ENCODE measurements around the gene SGF29.
"Not testable (repeated sequence)": the region's sequence is repeated elsewhere in the genome, so short reads cannot be mapped to it uniquely, and the experiment has no call there.

The SGF29 gene

DNA sequence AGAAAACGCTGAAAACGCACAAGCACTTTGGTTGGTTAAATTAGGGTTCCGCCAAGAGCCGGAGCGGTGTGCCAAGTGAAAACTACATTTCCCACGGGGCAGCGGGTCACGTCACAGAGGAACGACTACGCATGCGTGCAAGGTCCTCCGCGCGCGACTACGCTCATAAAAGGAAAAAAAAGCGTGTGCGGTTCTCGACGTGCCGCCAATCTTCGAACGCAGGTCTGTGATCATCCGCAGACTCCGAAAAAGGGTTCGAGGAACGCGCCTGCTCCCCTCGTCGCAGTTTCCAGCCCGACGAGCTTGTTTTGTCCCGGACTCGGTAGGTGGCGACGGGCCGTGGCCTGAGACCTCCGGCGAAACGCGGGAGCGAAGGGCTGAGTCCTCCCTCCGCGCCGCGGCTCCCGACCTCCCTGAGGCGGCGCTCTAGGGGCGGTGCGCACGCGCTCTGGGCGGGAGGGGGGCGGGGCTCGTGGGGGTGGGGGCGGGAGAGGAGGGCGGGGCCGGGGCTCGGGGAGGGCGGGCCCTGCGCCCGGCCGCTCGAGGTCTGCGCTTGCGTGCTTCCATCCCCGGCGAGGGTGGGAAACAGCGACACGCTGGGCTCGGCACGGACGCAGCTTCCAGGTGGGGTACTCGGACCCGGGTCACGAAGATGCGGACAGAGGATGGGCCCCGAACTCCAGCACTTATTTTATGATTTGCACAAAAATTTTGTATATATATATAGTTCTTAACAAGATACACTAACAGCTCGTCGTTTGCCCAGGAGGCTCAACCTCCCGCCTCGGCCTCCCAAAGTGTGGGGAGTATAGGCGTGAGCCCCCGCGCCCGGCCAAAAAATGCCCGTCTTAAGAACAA, at the start of gene SGF29:
SGF29 (plus strand) TSS at position 145 of the 858 bp plus-strand sequence. CDS start 27,150 bp downstream, outside the sequence.
- peak; percentile 94 for DNase-seq

DNA sequence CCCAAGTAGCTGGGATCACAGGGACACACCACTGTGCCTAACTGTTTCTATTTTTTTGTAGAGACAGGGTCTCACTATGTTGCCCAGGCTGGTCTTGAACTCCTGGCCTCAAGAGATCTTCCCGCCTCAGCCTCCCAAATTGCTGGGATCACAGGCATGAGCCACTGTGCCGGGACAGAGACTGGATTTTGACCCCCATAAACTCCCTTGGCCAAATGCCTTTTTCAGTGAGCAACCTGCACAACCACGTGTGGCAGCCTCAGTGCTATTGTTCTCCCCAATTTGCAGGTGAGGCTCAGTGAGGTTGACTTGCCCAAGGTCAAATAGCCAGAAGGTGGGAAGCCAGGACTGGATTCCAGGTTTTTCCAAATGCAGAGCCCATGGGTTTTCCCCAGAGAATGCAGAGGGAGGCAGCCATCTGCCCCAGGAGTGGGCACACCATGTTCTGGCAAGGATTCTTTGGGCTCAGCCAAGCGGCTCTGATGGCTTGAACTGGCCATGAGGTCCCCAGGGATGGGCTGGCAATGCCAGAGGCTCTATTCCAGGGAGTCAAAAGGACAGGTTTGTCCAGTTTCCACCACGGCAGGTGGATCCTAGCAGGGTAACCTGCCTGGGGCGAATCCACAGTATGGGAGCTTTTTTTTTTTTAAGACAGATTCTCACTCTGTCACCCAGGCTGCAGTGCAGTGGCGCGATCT, 48.9 kb upstream of the SGF29 start:
- DNase-seq = no peak

DNA sequence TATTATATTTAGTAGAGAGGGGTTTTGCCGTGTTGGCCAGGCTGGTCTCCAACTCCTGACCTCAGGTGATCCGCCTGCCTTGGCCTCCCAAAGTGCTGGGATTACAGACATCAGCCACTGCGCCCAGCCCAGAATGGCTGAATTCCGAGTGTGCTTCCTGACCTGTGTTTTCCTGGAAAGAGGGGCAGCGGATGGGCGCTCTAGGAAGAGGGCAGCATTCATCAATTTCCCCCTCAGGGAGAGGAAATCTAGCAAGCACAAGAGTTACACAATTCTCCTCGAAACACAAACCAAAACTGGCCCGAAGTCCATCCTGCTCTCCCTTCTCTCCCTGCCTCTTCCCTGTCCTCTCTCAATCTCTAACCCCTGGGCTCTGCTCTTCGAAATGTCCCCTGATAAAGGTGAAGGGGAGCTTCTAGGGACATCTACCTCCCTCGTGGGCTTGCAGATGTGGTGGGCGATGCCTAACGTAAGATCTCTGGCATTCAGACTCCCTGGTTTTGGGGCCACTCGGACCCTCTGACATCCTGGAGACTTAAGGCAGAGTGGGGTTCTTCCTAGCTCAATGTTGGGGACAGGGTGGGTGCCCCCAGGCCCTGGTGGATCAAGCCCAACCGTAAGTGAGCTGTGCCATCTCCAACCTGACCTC, 48.1 kb upstream of the SGF29 start:
- no peak for DNase-seq

DNA sequence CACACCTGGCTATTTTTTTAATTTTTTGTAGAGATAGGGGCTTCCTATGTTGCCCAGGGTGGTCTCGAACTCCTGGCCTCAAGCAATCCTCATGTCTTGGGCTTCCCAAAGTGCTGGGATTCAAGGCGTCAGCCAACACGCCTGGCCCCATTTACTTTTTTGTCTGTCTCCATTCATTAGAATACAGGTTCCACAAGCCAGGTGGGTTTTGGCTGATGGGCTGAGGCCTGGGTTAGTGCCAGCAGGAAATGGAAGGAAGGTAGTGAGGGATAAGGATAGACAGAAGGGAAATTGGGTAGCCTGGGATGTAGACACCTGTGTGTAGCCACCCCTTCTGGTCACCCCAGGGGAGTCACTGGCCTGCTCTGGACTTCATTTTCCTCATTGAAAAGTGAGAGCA, 42.7 kb upstream of the SGF29 start:
- no peak for DNase-seq

DNA sequence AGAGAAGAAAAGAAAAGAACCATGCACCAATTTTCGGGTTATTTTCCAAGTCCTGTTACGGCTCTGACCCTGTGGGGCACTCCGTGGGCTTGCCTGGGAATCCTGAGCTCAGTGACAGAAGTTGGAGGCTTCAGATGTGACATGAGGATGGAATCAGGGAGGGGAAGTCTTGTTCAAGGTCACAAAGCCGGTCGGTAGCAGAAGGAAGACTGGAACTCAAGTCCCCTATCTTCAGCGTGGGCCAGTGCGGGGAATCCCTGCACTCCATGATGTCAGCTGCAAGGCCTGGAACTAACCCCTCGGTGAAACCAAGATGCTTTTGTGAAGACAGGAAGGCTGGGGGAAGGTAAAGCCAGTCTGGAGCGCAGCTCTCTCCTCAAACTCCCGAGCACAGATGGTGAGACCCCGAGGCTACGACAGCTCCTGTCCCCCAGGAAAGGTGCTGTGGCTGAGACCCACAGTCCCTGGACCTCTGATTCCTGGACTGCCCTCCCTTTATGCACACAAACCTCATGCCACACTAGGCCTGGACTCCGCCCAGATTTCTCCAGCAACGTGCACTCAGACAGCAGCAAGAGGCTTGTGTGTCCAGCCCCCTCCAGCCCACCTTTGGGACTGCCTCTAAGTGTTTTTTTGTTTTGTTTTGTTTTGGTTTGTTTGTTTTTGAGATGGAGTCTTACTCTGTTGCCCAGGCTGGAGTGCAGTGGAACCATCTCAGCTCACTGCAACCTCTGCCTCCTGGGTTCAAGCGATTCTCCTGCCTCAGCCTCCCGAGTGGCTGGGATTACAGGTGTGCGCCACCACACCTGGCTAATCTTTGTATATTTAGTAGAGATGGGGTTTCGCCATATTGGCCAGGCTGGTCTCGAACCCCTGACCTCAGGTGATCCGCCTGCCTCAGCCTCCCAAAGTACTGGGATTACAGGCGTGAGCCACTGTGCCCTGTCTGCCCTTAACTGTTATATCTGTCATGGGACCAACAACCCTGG, 41.6 kb upstream of the SGF29 start:
- no peak for DNase-seq

DNA sequence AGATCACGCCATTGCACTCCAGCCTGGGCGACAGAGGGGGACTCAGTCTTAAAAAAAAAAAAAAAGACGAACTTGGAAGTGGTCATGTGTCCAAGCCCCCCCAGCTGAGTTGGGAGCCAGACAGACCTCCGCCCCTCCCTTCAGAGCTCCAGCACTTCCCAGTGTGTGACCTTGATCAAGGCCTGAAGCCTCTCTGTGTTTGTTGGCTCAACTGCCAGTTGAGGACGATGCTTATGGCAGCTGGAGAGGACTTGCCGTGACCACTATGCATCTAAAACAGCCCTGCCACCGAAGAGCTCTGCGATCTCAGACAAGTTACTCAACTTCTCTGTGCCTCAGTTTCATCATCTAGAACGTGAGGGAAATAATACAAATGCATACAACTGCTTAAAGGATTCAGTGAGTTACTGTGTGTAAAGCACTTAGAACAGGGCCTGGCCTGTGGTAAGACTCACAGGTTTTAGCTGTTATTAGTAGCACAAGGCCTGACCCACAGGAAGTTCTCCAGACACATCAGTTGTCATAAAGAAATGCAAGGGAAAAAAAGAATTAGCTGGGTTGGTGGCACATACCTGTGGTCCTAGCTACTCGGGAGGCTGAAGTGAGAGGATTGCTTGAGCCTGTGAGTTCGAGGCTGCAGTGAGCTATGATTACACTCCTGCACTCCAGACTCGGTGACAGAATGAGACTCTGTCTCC, 40.1 kb upstream of the SGF29 start:
- no peak for DNase-seq

DNA sequence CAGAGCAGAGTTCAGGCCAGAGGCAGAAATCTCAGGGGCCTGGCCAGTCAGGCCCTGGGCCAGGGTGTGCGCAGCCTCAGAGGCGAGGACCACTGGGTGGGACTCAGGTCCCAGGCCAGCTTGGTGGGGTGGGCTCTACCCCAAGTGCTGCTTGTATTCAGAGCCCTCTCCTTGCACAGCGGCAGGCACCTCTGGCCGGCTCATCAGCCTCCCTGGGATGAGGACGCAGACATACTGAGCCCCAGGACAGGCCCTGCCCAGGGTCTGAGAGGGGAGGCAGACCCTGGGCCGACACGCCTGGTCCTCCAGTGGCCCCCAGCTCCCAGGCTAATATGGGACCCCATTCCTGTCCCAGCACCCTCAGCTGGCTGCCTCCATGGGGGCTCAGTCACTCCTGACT, 39.5 kb upstream of the SGF29 start:
- DNase-seq = no peak

DNA sequence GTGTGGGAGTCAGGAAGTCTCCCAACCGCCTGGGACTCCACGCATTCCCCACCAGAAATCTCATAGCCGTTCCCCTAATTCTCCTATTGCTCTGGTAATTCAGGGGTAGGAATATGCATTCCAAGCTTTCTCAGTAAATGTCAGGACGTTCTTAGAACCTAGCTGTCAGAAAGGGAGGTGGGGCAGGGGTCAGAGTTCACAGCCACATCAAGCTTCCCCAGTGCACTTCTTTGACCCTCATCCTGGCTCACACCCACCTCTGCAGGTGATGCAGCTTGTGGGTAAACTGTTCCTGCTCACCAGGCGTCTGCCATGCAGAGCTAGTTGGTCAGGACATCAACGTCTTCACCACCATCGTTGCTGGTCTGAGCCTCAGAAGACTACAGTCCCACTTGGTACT, 33.0 kb upstream of the SGF29 start:
- DNase-seq = no peak

DNA sequence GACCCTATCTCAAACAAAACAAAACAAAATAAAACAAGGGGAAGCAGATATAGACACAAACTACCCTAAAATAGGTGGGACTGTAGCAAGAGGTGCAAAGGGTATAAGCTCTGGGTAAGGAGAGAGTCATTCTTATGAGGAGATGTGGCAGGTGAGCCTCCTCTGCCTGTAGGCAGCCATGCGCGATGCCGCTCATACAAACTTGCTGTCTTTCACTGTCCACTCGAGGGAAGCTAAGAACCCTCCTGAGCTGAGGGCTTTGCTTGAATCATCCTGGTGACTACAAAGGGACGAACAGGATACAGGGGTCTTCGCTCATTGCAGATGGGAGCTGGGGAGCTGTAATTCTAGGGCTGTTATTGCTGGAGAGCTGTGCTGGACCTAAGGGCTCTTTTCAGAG, 32.3 kb upstream of the SGF29 start:
- DNase-seq = no peak

DNA sequence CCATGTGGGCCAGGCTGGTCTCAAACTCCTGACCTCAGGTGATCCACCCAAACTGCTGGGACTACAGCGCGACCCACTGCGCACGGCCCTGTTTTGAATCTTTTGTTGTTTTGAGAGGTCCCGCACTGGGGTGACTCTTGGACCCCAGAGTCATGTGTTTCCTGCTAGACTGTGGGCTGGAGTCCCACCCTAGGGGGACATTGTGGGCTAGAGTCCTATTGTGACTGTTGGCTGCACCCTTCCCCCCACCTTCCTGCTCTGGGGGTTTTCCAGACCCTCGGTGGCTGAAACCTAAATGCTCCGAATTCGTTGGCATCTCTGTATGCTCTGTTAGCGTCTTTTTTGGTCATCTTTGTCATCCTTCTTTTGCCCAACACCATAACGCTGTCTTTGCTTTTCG, 30.9 kb upstream of the SGF29 start:
- DNase-seq = no peak

DNA sequence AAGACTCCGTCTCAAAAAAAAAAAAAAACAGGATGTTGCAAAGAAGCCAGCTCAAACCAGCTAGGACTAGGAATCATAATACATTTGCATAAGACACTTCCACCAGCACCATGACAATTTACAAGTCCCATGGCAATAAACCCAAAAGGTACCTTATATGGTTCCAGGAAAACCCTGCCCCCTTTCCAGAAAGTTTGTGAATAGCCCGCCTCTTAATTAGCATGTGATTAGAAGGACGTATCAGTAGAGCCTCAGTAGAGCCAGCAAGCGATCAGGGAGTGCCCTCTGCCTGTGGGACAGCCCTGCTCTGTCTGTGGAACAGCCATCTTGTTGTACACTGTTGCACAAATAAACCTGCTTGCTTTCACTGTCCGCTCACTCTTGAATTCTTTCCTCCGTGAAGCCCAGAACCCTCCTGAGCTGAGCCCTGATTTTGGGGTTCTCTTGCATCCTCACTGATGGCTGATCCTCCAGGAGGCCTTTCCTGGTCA, 29.0 kb upstream of the SGF29 start:
- DNase-seq = no peak

DNA sequence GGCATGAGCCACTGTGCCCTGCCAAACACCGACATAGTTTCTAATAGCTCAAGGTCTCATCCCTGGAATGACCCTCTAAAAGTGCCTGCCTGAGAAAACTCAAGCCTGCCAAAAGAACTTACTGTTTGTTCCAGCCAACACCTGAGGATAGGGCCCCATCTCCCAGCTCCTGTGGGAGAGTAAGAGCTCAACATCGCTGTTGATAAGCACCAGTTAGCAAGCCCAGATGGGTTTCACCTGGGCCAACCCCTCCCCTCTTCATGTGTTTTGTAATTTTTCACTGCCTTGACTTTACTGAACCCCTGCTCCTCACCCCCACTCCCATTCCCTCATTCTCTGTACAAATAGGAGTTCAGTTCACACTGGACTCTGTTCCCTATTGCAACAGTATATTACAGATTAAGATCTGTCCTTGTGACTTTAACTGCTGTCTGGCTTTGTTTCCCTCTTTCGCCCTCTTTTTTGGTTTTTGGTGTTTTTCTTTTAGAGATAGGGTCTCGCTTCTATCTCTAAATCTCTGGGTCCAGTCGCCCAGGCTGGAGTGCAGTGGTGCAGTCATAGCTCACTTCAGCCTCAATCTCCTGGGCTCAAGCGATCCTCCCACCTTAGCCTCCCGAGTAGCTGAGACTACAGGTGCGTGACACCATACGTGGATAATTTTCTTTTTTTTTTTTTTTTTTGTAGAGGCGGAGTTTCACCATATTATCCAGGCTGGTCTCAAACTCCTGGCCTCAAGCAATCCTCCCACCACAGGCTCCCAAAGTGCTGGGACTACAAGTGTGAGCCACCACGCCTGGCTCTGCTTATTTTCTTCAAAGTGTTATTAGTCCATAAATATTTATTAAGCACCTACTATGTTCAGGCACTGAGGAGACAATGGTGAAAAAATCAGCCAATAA, 27.3 kb upstream of the SGF29 start:
- DNase-seq = no peak

DNA sequence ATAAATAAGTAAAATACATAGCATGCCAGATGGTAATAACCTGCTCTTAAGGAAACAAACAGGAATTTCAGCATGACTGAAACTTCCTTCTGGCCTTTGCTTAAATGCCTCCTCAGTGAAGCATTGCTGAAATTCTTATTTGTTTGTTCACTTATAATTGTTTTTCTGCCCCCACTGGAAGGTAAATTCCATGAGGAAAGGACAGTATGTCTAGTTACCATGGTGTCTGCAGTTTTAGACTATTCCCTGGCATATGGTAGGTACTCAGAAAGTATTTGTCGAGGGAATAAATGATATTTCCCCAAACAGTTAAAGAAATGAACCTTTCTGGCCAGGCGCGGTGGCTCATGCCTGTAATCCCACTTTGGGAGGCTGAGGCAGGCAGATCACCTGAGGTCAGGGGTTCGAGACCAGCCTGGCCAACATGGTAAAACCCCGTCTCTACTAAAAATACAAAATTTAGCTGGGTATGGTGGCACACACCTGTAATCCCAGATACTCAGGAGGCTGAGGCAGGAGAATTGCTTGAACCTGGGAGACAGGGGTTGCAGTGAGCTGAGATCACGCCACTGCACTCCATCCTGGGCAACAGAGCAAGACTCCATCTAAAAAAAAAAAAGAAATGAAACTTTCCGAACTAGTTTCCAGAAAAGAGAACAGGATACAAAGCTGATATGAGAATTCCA, 26.5 kb upstream of the SGF29 start:
- DNase-seq = not testable (repeated sequence)

DNA sequence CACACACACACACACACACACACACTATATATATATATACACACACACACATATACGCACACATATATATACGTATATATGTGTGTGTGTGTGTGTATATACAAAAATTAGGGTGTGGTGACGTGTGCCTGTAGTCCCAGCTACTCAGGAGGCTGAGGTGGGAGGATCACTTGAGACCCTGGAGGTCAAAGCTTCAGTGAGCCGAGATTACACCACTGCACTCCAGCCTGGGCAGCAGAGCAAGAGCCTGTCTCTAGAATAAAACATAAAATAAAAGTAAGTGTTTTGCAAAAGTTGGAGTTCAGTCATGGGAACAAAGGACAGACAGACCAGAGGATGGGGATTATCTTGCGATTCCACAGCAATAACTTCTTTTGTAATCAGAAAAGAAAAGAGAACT, 25.7 kb upstream of the SGF29 start:
- no peak for DNase-seq

DNA sequence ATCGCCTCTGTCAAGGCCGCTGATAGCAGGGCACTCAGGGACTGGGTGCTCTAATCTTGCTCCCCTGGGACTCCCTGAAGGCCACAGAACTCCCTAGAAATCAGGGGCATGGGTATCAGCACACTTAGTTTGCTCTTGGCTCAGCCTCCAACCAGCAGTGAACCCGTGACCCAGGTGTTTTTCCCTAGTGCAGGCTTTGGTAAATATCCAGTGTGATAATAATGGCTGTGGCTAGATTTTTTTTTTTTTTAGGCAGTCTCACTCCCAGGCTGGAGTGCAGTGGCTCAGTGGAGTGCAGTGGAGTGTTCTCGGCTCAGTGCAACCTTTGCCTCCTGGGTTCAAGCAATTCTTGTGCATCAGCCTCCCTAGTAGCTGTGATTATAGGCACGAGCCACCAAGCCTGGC, 25.3 kb upstream of the SGF29 start:
- no peak for DNase-seq

DNA sequence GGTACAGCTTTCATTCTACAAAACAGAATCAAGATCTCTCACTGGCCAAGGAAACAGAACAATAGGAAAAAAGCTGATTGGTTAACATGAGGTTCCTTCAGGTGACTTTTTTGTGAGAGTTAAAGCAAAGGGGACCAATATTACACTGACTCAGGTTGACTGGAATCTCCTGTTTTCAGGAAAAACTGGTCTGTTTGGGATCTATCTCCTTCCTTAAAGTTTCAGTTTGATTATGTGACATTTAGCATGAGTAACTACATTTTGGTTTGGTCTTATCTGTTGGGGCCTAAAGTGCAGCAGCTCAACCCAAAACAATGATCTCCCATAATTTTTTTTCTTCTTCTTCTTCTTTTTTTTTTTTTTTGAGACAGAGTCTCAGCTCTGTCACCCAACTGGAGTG, 24.6 kb upstream of the SGF29 start:
- DNase-seq = no peak

DNA sequence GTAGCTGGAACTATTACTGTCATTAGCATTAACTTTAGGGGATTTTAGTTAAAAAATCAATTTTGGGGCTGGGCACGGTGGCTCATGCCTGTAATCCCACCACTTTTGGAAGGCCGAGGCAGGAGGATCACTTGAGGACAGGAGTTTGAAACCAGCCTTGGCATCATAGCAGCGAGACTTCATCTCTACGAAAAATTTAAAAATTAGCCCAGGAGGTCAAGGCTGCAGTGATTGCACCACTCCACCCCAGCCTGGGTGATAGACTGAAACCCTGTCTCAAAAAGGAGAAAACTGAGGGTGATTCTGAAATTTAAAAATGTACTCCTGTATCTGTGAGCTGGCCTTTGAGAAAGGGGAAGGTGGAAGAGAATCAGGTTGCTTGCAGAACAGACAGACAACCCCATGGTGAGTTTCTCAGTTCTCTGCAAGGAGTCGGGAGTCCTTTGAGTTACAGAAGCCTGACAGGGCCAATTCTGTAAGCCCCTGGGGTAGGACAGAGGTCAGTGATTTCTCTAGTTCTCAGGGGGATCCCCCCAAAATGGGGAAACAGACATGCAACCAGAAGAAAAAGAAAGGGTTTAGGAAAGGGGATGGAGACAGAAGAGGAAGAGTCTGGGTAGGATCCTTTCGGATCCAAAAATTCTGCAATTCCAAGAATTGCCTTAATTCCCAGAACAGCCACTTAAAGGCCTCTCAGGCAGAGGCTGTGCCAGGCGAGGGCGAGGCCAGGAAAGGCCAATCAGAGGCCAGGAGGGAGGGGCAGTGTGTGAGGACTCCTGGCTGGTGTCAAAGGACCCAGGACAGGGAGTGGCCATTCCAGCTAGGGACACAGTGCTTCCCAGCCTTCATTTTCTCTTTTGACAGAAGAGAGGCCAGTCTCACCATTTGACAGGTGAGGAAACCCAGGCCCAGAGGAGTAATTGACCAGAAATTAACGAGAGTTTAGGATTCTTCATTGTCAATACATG, 21.7 kb upstream of the SGF29 start:
- no peak for DNase-seq

DNA sequence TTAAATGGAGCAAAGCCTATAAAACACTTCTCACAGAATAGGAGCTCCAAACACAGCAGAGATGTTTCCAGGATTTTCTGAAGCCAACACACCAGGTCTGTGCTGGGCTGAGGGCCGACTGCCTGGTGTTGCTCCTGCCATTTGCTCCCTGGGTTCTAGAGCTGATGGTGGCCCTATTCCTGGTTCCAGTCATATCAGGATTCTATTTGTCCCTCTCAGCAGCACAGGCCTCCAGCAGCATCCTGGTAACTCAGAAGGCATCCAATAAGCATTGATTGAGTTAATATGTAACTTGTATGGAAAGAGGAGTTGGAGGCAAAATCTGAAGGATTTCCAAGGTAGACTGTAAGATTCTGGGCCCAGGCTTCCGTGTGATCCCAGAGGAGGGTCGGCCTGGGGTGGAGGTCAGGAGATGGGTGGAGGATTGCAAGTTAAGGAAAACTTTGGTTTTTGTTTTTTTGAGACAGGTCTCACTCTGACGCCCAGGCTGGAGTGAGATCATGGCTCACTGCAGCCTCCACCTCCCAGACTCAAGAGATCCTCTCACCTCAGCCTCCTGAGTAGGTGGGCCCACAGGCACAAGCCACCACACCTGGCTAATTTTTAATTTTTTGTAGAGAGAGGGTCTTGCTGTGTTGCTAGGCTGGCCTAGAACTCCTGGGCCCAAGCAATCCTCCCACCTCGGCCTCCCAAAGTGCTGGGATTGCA, 20.6 kb upstream of the SGF29 start:
- no peak for DNase-seq

Data from stimulated activated CD4-positive, alpha-beta T cell treated with anti-CD3 and anti-CD28 coated beads, Interleukin-1b, Interleukin-23, amount 100 ng/mL, for 48 hours (primary cell).